SK-N-SH (cell line): ENCODE measurements around the gene RNF4.

Source experiments
- CTCF ChIP-seq: fragments of 200-600 bp; sonication (generic); IDR thresholded peaks from 2 replicates; pipeline ENCODE4 v1.6.1; 2017; ENCODE audit warnings: antibody characterized with exemption, mild to moderate bottlenecking, moderate library complexity
- EZH2phosphoT487 ChIP-seq: fragments of 200-600 bp; sonication (generic); IDR thresholded peaks from 2 replicates; pipeline ENCODE4 v1.6.1; 2017; ENCODE audit warnings: low read depth, mixed run types, mild to moderate bottlenecking, antibody characterized with exemption, moderate library complexity, borderline replicate concordance
- NRF1 ChIP-seq: IDR thresholded peaks from 2 replicates; pipeline ENCODE4 v1.6.1; 2012; ENCODE audit warnings: low read depth, mild to moderate bottlenecking, low read length
- POLR2AphosphoS5 ChIP-seq: IDR thresholded peaks from 2 replicates; pipeline ENCODE4 v1.6.1; 2012; ENCODE audit warnings: low read depth, low read length
- RXRA ChIP-seq: IDR thresholded peaks from 2 replicates; pipeline ENCODE4 v1.4.0; 2012; ENCODE audit warnings: low read depth, mild to moderate bottlenecking, borderline replicate concordance
- USF2 ChIP-seq: fragments of 150-350 bp; IDR thresholded peaks from 2 replicates; pipeline ENCODE4 v1.6.1; 2017; ENCODE audit warnings: antibody characterized with exemption, low read length, low read depth, borderline replicate concordance

GRCh38 chr4:2445571-2445970, 23.3 kb upstream of the RNF4 start:
- TF ChIP-seq POLR2AphosphoS5 (no peak), NRF1 (no peak), CTCF (no peak), USF2 (no peak), EZH2phosphoT487 (no peak), RXRA (no peak)
